H9 (cell line): Measurements from ENCODE around the gene ANKRD36. TPM values are rescaled to one million over a fixed set of nuclear protein-coding genes. Genes with fewer than 3 reads are reported as not detected.
"Not testable (repeated sequence)": the region's sequence is repeated elsewhere in the genome, so short reads cannot be mapped to it uniquely, and the experiment has no call there.

Experiments used
- DNase-seq: peaks from one replicate; pipeline ENCODE4 v3.0.0-alpha.2; 2017
- H2AFZ ChIP-seq: one replicate; pipeline ENCODE4 v1.6.1; 2013; ENCODE audit warnings: mild to moderate bottlenecking, low read length, control low read depth, moderate library complexity
- H2AK5ac ChIP-seq: 2 replicates; pipeline ENCODE4 v1.6.1; 2013; ENCODE audit warnings: low read length, control low read depth, mixed read lengths; ENCODE audit not compliant: insufficient read length
- H2BK120ac ChIP-seq: one replicate; pipeline ENCODE4 v1.6.1; 2013; ENCODE audit warnings: low read depth, mild to moderate bottlenecking, low read length, control low read depth, inconsistent platforms; ENCODE audit not compliant: poor library complexity, severe bottlenecking
- H2BK12ac ChIP-seq: 2 replicates; pipeline ENCODE4 v1.6.1; 2013; ENCODE audit warnings: low read length, control low read depth, mixed read lengths, low read depth; ENCODE audit not compliant: insufficient read length
- H2BK15ac ChIP-seq: 2 replicates; pipeline ENCODE4 v1.6.1; 2013; ENCODE audit warnings: low read depth, low read length, control low read depth
- H2BK20ac ChIP-seq: one replicate; pipeline ENCODE4 v1.6.1; 2013; ENCODE audit warnings: low read depth, mild to moderate bottlenecking, low read length, control low read depth, inconsistent platforms; ENCODE audit not compliant: poor library complexity, severe bottlenecking
- H2BK5ac ChIP-seq: 2 replicates; pipeline ENCODE4 v1.6.1; 2013; ENCODE audit warnings: low read length, control low read depth, mixed read lengths; ENCODE audit not compliant: insufficient read length
- H3K14ac ChIP-seq: 2 replicates; pipeline ENCODE4 v1.6.1; 2013; ENCODE audit warnings: low read length, control low read depth; ENCODE audit not compliant: insufficient read depth
- H3K18ac ChIP-seq: 2 replicates; pipeline ENCODE4 v1.6.1; 2013; ENCODE audit warnings: low read depth, mild to moderate bottlenecking, mixed read lengths, low read length, control low read depth; ENCODE audit not compliant: insufficient read length
- H3K23ac ChIP-seq: 2 replicates; pipeline ENCODE4 v1.6.1; 2013; ENCODE audit warnings: low read length, control low read depth, mixed read lengths, low read depth; ENCODE audit not compliant: insufficient read length
- H3K23me2 ChIP-seq: 2 replicates; pipeline ENCODE4 v1.6.1; 2013; ENCODE audit warnings: low read depth, mild to moderate bottlenecking, mixed read lengths, low read length, control low read depth; ENCODE audit not compliant: insufficient read length, poor library complexity, severe bottlenecking
- H3K27ac ChIP-seq: 2 replicates; pipeline ENCODE4 v1.5.1; 2013; ENCODE audit warnings: low read length, control low read depth, mixed read lengths, low read depth; ENCODE audit not compliant: insufficient read length
- H3K27me3 ChIP-seq: 2 replicates; pipeline ENCODE4 v1.6.1; 2013; ENCODE audit warnings: low read length, control low read depth, inconsistent platforms; ENCODE audit not compliant: insufficient read depth
- H3K4ac ChIP-seq: 2 replicates; pipeline ENCODE4 v1.6.1; 2013; ENCODE audit warnings: low read depth, mild to moderate bottlenecking, control low read depth, inconsistent platforms, low read length, moderate library complexity
- H3K4me1 ChIP-seq: 2 replicates; pipeline ENCODE4 v1.6.1; 2013; ENCODE audit warnings: low read length, control low read depth, inconsistent platforms; ENCODE audit not compliant: insufficient read depth
- H3K4me2 ChIP-seq: 2 replicates; pipeline ENCODE4 v1.6.1; 2013; ENCODE audit warnings: low read length, control low read depth, mixed read lengths; ENCODE audit not compliant: insufficient read length, insufficient read depth
- H3K56ac ChIP-seq: 2 replicates; pipeline ENCODE4 v1.6.1; 2013; ENCODE audit warnings: low read depth, mild to moderate bottlenecking, mixed read lengths, low read length, control low read depth; ENCODE audit not compliant: insufficient read length
- H3K79me1 ChIP-seq: 2 replicates; pipeline ENCODE4 v1.6.1; 2013; ENCODE audit warnings: low read depth, mild to moderate bottlenecking, moderate library complexity, low read length, control low read depth, inconsistent platforms; ENCODE audit not compliant: insufficient read depth, poor library complexity, severe bottlenecking
- H3K79me2 ChIP-seq: 2 replicates; pipeline ENCODE4 v1.6.1; 2013; ENCODE audit warnings: low read length, control low read depth, inconsistent platforms; ENCODE audit not compliant: insufficient read depth
- H3K9ac ChIP-seq: 2 replicates; pipeline ENCODE4 v1.6.1; 2013; ENCODE audit warnings: low read length, control low read depth, mixed read lengths; ENCODE audit not compliant: insufficient read length; ENCODE audit errors: extremely low read depth
- H3K9me3 ChIP-seq: one replicate; pipeline ENCODE4 v1.6.1; 2013; ENCODE audit warnings: low read depth, low read length, inconsistent platforms; ENCODE audit not compliant: control insufficient read depth
- H3T11ph ChIP-seq: one replicate; pipeline ENCODE4 v1.6.1; 2013; ENCODE audit warnings: mild to moderate bottlenecking, low read length, control low read depth, inconsistent platforms
- H4K20me1 ChIP-seq: one replicate; pipeline ENCODE4 v1.6.1; 2013; ENCODE audit not compliant: control insufficient read depth, insufficient read length, insufficient read depth
- H4K5ac ChIP-seq: 2 replicates; pipeline ENCODE4 v1.6.1; 2013; ENCODE audit warnings: low read depth, mild to moderate bottlenecking, mixed read lengths, low read length, control low read depth; ENCODE audit not compliant: insufficient read length
- H4K8ac ChIP-seq: replicated peaks from 2 replicates; pipeline ENCODE4 v1.6.1; 2013; ENCODE audit warnings: low read length, control low read depth, mixed read lengths, low read depth; ENCODE audit not compliant: insufficient read length
- H4K91ac ChIP-seq: 2 replicates; pipeline ENCODE4 v1.6.1; 2013; ENCODE audit warnings: low read depth, mild to moderate bottlenecking, moderate library complexity, mixed read lengths, low read length, control low read depth; ENCODE audit not compliant: insufficient read length
- H3K27ac Mint-ChIP-seq, 3 experiments: 2 replicates in 2 of 3; 3 replicates in 1 of 3; pipeline ENCODE4 v1.8.0; 2020 to 2021; ENCODE audit warnings: mixed read lengths in 3 of 3, mild to moderate bottlenecking in 1 of 3, moderate library complexity in 1 of 3
- H3K27me3 Mint-ChIP-seq: 2 replicates; pipeline ENCODE4 v1.8.0; 2021; ENCODE audit warnings: low read depth, mild to moderate bottlenecking, moderate library complexity, mixed read lengths
- H3K36me3 Mint-ChIP-seq, 3 experiments: 2 replicates in 2 of 3; 3 replicates in 1 of 3; pipeline ENCODE4 v1.8.0; 2020 to 2021; ENCODE audit warnings: low read depth in 3 of 3, mixed read lengths in 3 of 3; ENCODE audit not compliant: insufficient read depth in 1 of 3
- H3K4me1 Mint-ChIP-seq, 2 experiments: 2 replicates each; pipeline ENCODE4 v1.8.0; 2020; ENCODE audit warnings: mixed read lengths in 2 of 2
- H3K4me3 Mint-ChIP-seq, 2 experiments: 2 replicates in 1 of 2; 3 replicates in 1 of 2; pipeline ENCODE4 v1.8.0; 2020 to 2021; ENCODE audit warnings: mild to moderate bottlenecking in 2 of 2, mixed read lengths in 2 of 2, moderate library complexity in 1 of 2
- H3K9me3 Mint-ChIP-seq, 2 experiments: 2 replicates in 1 of 2; 3 replicates in 1 of 2; pipeline ENCODE4 v1.8.0; 2020; ENCODE audit warnings: mild to moderate bottlenecking in 2 of 2, mixed read lengths in 2 of 2, moderate library complexity in 1 of 2
- WGBS: extraction: QIAGEN DNeasy Blood & Tissue Kit; methylation state at CpG from one replicate; pipeline ENCODE4 v1.1.7; 2013; ENCODE audit warnings: missing lambda C conversion rate, low lambda C conversion rate, mixed read lengths; ENCODE audit not compliant: insufficient read length; ENCODE audit errors: extremely low coverage; 5-methylcytosine and 5-hydroxymethylcytosine counted together
- total RNA-seq: library from RNA; stranded (reverse); gene quantifications from 2 replicates; pipeline ENCODE4 v1.2.1, GENCODE V29; 2021

The ANKRD36 gene
- total RNA-seq, 1 experiment from 2014 or later, result 9.8 TPM

DNA sequence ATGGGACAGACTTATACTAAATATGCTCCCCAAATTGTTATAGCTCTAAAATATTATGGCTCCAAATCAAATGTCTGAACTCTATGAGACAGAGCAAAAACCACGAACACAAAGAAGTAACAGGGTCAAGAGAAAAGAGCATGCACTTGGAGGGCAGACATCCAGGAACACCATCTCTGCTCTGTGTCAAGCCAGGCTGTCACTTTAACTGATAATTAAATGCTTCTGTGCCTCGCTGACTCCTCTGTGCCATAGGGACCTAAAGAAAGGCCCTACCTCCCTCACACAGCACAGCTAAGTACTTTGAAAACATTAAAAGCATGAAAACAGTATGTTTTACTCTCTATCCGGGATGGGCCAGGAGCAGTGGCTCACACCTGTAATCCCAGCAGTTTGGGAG lies 42.0 kb upstream of the ANKRD36 start:
- H3T11ph ChIP-seq, H3K4me1 Mint-ChIP-seq, H2AK5ac ChIP-seq, H4K5ac ChIP-seq, H4K91ac ChIP-seq, H2BK15ac ChIP-seq, H3K27ac ChIP-seq, H2BK120ac ChIP-seq, H3K4ac ChIP-seq, H4K8ac ChIP-seq, H3K9ac ChIP-seq, H2BK20ac ChIP-seq, H3K56ac ChIP-seq, H2BK5ac ChIP-seq, H3K4me1 ChIP-seq, H3K4me3 Mint-ChIP-seq, DNase-seq, H2BK12ac ChIP-seq, H3K36me3 Mint-ChIP-seq, H3K23ac ChIP-seq, H3K4me2 ChIP-seq, H3K27me3 ChIP-seq, H3K23me2 ChIP-seq, H3K9me3 ChIP-seq, H3K79me1 ChIP-seq, H4K20me1 ChIP-seq, H3K27ac Mint-ChIP-seq, H2AFZ ChIP-seq, H3K27me3 Mint-ChIP-seq, H3K18ac ChIP-seq, H3K79me2 ChIP-seq, H3K14ac ChIP-seq: not testable (repeated sequence)
- H3K9me3 Mint-ChIP-seq, result peaks cover 10 to 16% of the 10 kb centered on the region in 2 experiments; a peak in 4 of 5 replicates
- WGBS, result no CpG with 5 or more reads among the region's 3 CpGs

GRCh38 chr2:97077213-97077612 lies 35.7 kb upstream of the ANKRD36 start:
- H3K9me3 ChIP-seq, H3K14ac ChIP-seq, H4K8ac ChIP-seq, H3T11ph ChIP-seq, H3K4me2 ChIP-seq, H4K20me1 ChIP-seq, H3K36me3 Mint-ChIP-seq, H3K27me3 Mint-ChIP-seq, H3K18ac ChIP-seq, H4K5ac ChIP-seq, H2BK120ac ChIP-seq, H3K56ac ChIP-seq, H3K79me2 ChIP-seq, H2BK12ac ChIP-seq, H2AK5ac ChIP-seq, H3K23me2 ChIP-seq, H2BK5ac ChIP-seq, H3K4me1 ChIP-seq, H3K23ac ChIP-seq, DNase-seq, H3K4me1 Mint-ChIP-seq, H3K9me3 Mint-ChIP-seq, H3K4ac ChIP-seq, H2AFZ ChIP-seq, H3K27ac ChIP-seq, H4K91ac ChIP-seq, H2BK20ac ChIP-seq, H3K9ac ChIP-seq, H3K27me3 ChIP-seq, H3K4me3 Mint-ChIP-seq, H2BK15ac ChIP-seq, H3K79me1 ChIP-seq, H3K27ac Mint-ChIP-seq: not testable (repeated sequence)
- WGBS, result no CpG with 5 or more reads among the region's 8 CpGs
